Liver (tissue), 9 donors: ENCODE data around the gene WDR45. TPM values are rescaled to one million over a fixed set of nuclear protein-coding genes. Genes with fewer than 3 reads are reported as not detected.

ENCODE experiments used
- DNase-seq: peaks from one replicate; pipeline ENCODE4 v3.0.0-alpha.2; 2017; ENCODE audit warnings: low spot score
- H3K27ac ChIP-seq, 2 donors: one replicate each; pipeline ENCODE4 v1.7.0; 2013; ENCODE audit warnings: inconsistent platforms in 2 of 2, low read length in 2 of 2, control low read depth in 1 of 2, low read depth in 1 of 2, mild to moderate bottlenecking in 1 of 2
- H3K27me3 ChIP-seq, 4 donors: one replicate each; pipeline versions ENCODE4 v1.6.1 to v1.7.0; 2013; ENCODE audit warnings: low read length in 3 of 4, inconsistent platforms in 1 of 4, mild to moderate bottlenecking in 1 of 4, moderate library complexity in 1 of 4; ENCODE audit not compliant: control insufficient read depth in 4 of 4, insufficient read depth in 4 of 4
- H3K36me3 ChIP-seq, 4 donors: one replicate each; pipeline versions ENCODE4 v1.6.1 to v1.7.0; 2013; ENCODE audit warnings: low read length in 3 of 4, mild to moderate bottlenecking in 3 of 4, low read depth in 1 of 4, moderate library complexity in 1 of 4; ENCODE audit not compliant: control insufficient read depth in 4 of 4, insufficient read depth in 3 of 4
- H3K4me1 ChIP-seq, 4 donors: one replicate each; pipeline versions ENCODE4 v1.6.1 to v1.7.0; 2013; ENCODE audit warnings: low read length in 3 of 4, mild to moderate bottlenecking in 3 of 4, moderate library complexity in 1 of 4; ENCODE audit not compliant: control insufficient read depth in 4 of 4, insufficient read depth in 4 of 4
- H3K4me3 ChIP-seq, 3 donors: one replicate each; pipeline versions ENCODE4 v1.6.1 to v1.7.0; 2013; ENCODE audit warnings: low read length in 3 of 3, control low read depth in 1 of 3, low read depth in 1 of 3, mild to moderate bottlenecking in 1 of 3
- H3K9ac ChIP-seq, 2 donors: one replicate each; pipeline ENCODE4 v1.7.0; 2013; ENCODE audit warnings: low read length in 2 of 2, mild to moderate bottlenecking in 2 of 2, moderate library complexity in 2 of 2, control low read depth in 1 of 2, low read depth in 1 of 2
- H3K9me3 ChIP-seq, 4 donors: one replicate each; pipeline versions ENCODE4 v1.6.1 to v1.7.0; 2013; ENCODE audit warnings: low read length in 3 of 4; ENCODE audit not compliant: control insufficient read depth in 4 of 4
- EGR1 ChIP-seq, 2 donors: IDR thresholded peaks; 2 replicates each; pipeline ENCODE4 v1.6.1; 2016 to 2018; ENCODE audit warnings: antibody characterized with exemption in 2 of 2, low read depth in 2 of 2
- FOXA1 ChIP-seq: IDR thresholded peaks from 2 replicates; pipeline ENCODE4 v1.6.1; 2016; ENCODE audit warnings: antibody characterized with exemption
- FOXA2 ChIP-seq: IDR thresholded peaks from 2 replicates; pipeline ENCODE4 v1.6.1; 2016; ENCODE audit warnings: antibody characterized with exemption
- GABPA ChIP-seq, 2 donors: IDR thresholded peaks in 1 of 2; conservative IDR thresholded peaks in 1 of 2; 2 replicates each; pipeline ENCODE4 v1.6.1; 2016; ENCODE audit warnings: antibody characterized with exemption in 2 of 2, mild to moderate bottlenecking in 1 of 2, moderate library complexity in 1 of 2
- HNF4A ChIP-seq, 2 donors: conservative IDR thresholded peaks; 2 replicates each; pipeline ENCODE4 v1.6.1; 2016; ENCODE audit warnings: antibody characterized with exemption in 2 of 2, mild to moderate bottlenecking in 2 of 2
- HNF4G ChIP-seq: IDR thresholded peaks from 2 replicates; pipeline ENCODE4 v1.6.1; 2016; ENCODE audit warnings: antibody characterized with exemption
- JUND ChIP-seq, 2 donors: IDR thresholded peaks; 2 replicates each; pipeline ENCODE4 v1.6.1; 2016; ENCODE audit warnings: antibody characterized with exemption in 2 of 2
- RAD21 ChIP-seq, 2 donors: IDR thresholded peaks; 2 replicates each; pipeline ENCODE4 v1.6.1; 2016; ENCODE audit warnings: antibody characterized with exemption in 2 of 2, mild to moderate bottlenecking in 2 of 2
- RXRA ChIP-seq, 2 donors: IDR thresholded peaks; 2 replicates each; pipeline ENCODE4 v1.6.1; 2017 to 2018; ENCODE audit warnings: antibody characterized with exemption in 2 of 2, mild to moderate bottlenecking in 1 of 2
- SP1 ChIP-seq: IDR thresholded peaks from 2 replicates; pipeline ENCODE4 v1.6.1; 2018; ENCODE audit warnings: antibody characterized with exemption, mild to moderate bottlenecking
- TAF1 ChIP-seq: conservative IDR thresholded peaks from 2 replicates; pipeline ENCODE4 v1.6.1; 2016; ENCODE audit warnings: antibody characterized with exemption, mild to moderate bottlenecking
- YY1 ChIP-seq: IDR thresholded peaks from 2 replicates; pipeline ENCODE4 v1.6.1; 2016; ENCODE audit warnings: antibody characterized with exemption, mild to moderate bottlenecking
- WGBS: extraction: QIAGEN DNeasy Blood & Tissue Kit; methylation state at CpG from one replicate; pipeline ENCODE4 v1.1.7; 2013; 5-methylcytosine and 5-hydroxymethylcytosine counted together
- polyA plus RNA-seq, 2 donors: library from polyadenylated mRNA; stranded (reverse) in 1 of 2; unstranded in 1 of 2; fragments of 200-250 nt in 1 of 2; fragments of >200 nt in 1 of 2; fragmentation: Nextera tagmentation in 1 of 2; extraction: Ambion mirVana in 1 of 2; gene quantifications; one replicate each; pipeline versions ENCODE4 v1.2.1 to v1.2.3, GENCODE V29; 2013 to 2015
- total RNA-seq, 2 donors: library from RNA; depleted of rRNA; stranded (reverse); fragments of >200 nt; gene quantifications; one replicate each; pipeline ENCODE4 v1.2.3, GENCODE V29; 2014
- TF ChIP-seq, protein P1 (sequence below): IDR thresholded peaks from 2 replicates; pipeline ENCODE4 v1.6.1; 2016; ENCODE audit warnings: antibody characterized with exemption
- TF ChIP-seq, protein P2 (sequence below): IDR thresholded peaks from 2 replicates; pipeline ENCODE4 v1.6.1; 2016; ENCODE audit warnings: antibody characterized with exemption
- TF ChIP-seq, protein P3 (sequence below): IDR thresholded peaks from 2 replicates; pipeline ENCODE4 v1.6.1; 2016; ENCODE audit warnings: antibody characterized with exemption, mild to moderate bottlenecking
- TF ChIP-seq, protein P4 (sequence below): fragments of 150-350 bp; IDR thresholded peaks from 2 replicates; pipeline ENCODE4 v1.5.1; 2017; ENCODE audit warnings: improper control_type of control experiment, low read depth, low read length; ENCODE audit not compliant: missing input control
- TF ChIP-seq, protein P5 (sequence below): IDR thresholded peaks from 2 replicates; pipeline ENCODE4 v1.6.1; 2016; ENCODE audit warnings: antibody characterized with exemption
- donor health status: healthy.
- donor health status: healthy.
- donor health status: healthy.
- donor health status: healthy.
- donor health status: healthy.

WDR45 gene
- total and polyA plus RNA-seq, 4 donors = 28.0 to 60.7 (median 49.6) TPM

DNA sequence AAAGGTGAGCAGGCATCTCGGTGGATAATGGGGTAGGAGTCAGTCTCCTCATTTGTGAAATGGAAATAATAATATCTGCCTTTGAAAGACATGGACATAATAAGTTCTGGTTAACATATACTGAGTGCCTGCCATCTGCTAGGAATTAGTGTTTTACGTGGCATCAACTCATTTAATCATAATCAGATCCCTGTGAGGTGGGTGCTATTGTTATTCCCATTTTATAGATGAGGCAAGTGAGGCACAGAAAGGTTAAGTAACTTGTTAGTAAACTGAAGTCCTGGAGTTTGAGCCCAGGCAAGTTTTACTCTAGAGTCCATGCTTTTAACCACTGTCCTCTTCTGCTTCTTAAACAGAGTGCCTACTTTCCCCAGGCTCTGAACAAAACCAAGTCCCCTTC lies 13.4 kb downstream of the WDR45 start:
- no peaks in the 10 kb centered on the region for H3K9me3 ChIP-seq
- TF ChIP-seq GABPA (IDR thresholded peaks at IDR 0.05 in 1 of 2, conservative IDR thresholded peaks at IDR 0.05 in 1 of 2) = no peak
- TF ChIP-seq RXRA (IDR thresholded peaks at IDR 0.05) = no peak
- TF ChIP-seq HNF4G = no peak
- no peak for TF ChIP-seq RAD21 (IDR thresholded peaks at IDR 0.05)
- TF ChIP-seq, protein P1, sequence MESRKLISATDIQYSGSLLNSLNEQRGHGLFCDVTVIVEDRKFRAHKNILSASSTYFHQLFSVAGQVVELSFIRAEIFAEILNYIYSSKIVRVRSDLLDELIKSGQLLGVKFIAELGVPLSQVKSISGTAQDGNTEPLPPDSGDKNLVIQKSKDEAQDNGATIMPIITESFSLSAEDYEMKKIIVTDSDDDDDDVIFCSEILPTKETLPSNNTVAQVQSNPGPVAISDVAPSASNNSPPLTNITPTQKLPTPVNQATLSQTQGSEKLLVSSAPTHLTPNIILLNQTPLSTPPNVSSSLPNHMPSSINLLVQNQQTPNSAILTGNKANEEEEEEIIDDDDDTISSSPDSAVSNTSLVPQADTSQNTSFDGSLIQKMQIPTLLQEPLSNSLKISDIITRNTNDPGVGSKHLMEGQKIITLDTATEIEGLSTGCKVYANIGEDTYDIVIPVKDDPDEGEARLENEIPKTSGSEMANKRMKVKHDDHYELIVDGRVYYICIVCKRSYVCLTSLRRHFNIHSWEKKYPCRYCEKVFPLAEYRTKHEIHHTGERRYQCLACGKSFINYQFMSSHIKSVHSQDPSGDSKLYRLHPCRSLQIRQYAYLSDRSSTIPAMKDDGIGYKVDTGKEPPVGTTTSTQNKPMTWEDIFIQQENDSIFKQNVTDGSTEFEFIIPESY = no peak
- no peak for TF ChIP-seq FOXA2
- no peak for TF ChIP-seq TAF1
- TF ChIP-seq, protein P2, sequence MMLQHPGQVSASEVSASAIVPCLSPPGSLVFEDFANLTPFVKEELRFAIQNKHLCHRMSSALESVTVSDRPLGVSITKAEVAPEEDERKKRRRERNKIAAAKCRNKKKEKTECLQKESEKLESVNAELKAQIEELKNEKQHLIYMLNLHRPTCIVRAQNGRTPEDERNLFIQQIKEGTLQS = no peak
- TF ChIP-seq, protein P3, sequence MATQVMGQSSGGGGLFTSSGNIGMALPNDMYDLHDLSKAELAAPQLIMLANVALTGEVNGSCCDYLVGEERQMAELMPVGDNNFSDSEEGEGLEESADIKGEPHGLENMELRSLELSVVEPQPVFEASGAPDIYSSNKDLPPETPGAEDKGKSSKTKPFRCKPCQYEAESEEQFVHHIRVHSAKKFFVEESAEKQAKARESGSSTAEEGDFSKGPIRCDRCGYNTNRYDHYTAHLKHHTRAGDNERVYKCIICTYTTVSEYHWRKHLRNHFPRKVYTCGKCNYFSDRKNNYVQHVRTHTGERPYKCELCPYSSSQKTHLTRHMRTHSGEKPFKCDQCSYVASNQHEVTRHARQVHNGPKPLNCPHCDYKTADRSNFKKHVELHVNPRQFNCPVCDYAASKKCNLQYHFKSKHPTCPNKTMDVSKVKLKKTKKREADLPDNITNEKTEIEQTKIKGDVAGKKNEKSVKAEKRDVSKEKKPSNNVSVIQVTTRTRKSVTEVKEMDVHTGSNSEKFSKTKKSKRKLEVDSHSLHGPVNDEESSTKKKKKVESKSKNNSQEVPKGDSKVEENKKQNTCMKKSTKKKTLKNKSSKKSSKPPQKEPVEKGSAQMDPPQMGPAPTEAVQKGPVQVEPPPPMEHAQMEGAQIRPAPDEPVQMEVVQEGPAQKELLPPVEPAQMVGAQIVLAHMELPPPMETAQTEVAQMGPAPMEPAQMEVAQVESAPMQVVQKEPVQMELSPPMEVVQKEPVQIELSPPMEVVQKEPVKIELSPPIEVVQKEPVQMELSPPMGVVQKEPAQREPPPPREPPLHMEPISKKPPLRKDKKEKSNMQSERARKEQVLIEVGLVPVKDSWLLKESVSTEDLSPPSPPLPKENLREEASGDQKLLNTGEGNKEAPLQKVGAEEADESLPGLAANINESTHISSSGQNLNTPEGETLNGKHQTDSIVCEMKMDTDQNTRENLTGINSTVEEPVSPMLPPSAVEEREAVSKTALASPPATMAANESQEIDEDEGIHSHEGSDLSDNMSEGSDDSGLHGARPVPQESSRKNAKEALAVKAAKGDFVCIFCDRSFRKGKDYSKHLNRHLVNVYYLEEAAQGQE = no peak
- TF ChIP-seq, protein P4, sequence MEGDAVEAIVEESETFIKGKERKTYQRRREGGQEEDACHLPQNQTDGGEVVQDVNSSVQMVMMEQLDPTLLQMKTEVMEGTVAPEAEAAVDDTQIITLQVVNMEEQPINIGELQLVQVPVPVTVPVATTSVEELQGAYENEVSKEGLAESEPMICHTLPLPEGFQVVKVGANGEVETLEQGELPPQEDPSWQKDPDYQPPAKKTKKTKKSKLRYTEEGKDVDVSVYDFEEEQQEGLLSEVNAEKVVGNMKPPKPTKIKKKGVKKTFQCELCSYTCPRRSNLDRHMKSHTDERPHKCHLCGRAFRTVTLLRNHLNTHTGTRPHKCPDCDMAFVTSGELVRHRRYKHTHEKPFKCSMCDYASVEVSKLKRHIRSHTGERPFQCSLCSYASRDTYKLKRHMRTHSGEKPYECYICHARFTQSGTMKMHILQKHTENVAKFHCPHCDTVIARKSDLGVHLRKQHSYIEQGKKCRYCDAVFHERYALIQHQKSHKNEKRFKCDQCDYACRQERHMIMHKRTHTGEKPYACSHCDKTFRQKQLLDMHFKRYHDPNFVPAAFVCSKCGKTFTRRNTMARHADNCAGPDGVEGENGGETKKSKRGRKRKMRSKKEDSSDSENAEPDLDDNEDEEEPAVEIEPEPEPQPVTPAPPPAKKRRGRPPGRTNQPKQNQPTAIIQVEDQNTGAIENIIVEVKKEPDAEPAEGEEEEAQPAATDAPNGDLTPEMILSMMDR = no peak
- no peak for TF ChIP-seq HNF4A (conservative IDR thresholded peaks at IDR 0.05)
- no peak for TF ChIP-seq JUND (IDR thresholded peaks at IDR 0.05)
- no peak for TF ChIP-seq FOXA1
- no peak for TF ChIP-seq SP1
- DNase-seq = no peak
- no peak overlapping the region for H3K9ac ChIP-seq
- H3K36me3 ChIP-seq = peaks cover 0 to 12% (median 2%) of the 10 kb centered on the region in 4 donors
- H3K27ac ChIP-seq = no peak overlapping the region
- H3K27me3 ChIP-seq = no peaks in the 10 kb centered on the region
- H3K4me3 ChIP-seq = no peak overlapping the region
- 96% methylated on average over 2 of the region's 2 CpGs for WGBS
- no peaks in the 10 kb centered on the region for H3K4me1 ChIP-seq

DNA sequence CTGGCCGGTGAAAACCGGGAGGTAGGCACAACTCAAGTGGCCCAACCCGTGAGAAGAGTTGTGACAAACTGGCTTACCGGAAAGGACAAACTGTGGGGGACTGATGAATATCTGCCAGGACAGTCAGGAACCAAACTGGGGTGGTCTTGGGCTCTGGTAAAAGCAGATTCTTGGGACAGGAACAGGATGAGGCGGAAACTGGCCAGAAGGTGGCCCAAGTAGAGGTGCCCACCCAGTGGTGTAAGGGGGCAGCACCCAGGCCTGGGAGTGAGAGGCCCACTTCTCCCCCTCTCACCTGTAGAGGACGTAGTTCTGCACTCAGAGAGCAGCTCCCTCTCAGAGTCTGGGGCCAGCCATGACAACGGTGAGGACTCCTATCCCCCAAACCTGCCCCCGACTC lies 15.0 kb downstream of the WDR45 start:
- H3K27ac ChIP-seq = no peak overlapping the region
- no peak for DNase-seq
- TF ChIP-seq EGR1 (IDR thresholded peaks at IDR 0.05; ENCODE audit: low read depth in 2 of 2) (no peak), FOXA1 (no peak), RXRA (IDR thresholded peaks at IDR 0.05) (no peak), JUND (IDR thresholded peaks at IDR 0.05) (no peak), FOXA2 (no peak), GABPA (IDR thresholded peaks at IDR 0.05 in 1 of 2, conservative IDR thresholded peaks at IDR 0.05 in 1 of 2) (no peak), RAD21 (IDR thresholded peaks at IDR 0.05) (no peak), HNF4G (no peak), YY1 (no peak)
- TF ChIP-seq, protein P4 = no peak
- TF ChIP-seq, protein P5, sequence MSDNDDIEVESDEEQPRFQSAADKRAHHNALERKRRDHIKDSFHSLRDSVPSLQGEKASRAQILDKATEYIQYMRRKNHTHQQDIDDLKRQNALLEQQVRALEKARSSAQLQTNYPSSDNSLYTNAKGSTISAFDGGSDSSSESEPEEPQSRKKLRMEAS = no peak
- TF ChIP-seq, protein P3 = no peak
- TF ChIP-seq, protein P2 = no peak

More for the DNA sequence above, 15.0 kb downstream of the WDR45 start:
- Histone ChIP-seq H3K4me1 (peaks cover 0 to 6% (median 2%) of the 10 kb centered on the region in 4 donors), H3K9me3 (no peaks in the 10 kb centered on the region), H3K27me3 (no peaks in the 10 kb centered on the region), H3K36me3 (peaks cover 0 to 12% (median 2%) of the 10 kb centered on the region in 4 donors), H3K9ac (no peak overlapping the region), H3K4me3 (no peak overlapping the region)
- WGBS = 94% methylated on average over 8 of the region's 8 CpGs
